ENCODE results near the gene MOCOS. TPM values are rescaled to one million over a fixed set of nuclear protein-coding genes. Genes with fewer than 3 reads are reported as not detected.

MOCOS gene
- total RNA-seq, 1 donor: 13.1 TPM

DNA sequence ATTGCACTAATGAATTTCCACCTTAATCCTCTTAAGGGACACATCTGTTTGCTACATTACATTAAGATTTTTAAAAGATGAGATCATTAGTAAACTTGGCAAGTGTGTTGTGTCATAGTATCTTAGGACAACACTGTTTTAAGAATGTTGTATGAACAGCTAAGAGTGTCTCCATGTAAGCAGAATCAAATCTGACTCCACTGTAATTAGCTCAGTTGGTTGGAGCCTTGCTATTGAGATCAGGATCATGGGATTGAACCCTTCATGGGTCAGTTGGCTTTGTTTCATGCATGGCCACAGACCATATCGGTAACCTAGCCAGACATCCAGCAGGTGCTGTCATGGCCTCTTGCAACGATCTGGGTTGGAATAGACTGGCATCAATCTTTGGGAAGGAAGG is 115.4 kb downstream of the MOCOS start:
- TF ChIP-seq, protein P1, sequence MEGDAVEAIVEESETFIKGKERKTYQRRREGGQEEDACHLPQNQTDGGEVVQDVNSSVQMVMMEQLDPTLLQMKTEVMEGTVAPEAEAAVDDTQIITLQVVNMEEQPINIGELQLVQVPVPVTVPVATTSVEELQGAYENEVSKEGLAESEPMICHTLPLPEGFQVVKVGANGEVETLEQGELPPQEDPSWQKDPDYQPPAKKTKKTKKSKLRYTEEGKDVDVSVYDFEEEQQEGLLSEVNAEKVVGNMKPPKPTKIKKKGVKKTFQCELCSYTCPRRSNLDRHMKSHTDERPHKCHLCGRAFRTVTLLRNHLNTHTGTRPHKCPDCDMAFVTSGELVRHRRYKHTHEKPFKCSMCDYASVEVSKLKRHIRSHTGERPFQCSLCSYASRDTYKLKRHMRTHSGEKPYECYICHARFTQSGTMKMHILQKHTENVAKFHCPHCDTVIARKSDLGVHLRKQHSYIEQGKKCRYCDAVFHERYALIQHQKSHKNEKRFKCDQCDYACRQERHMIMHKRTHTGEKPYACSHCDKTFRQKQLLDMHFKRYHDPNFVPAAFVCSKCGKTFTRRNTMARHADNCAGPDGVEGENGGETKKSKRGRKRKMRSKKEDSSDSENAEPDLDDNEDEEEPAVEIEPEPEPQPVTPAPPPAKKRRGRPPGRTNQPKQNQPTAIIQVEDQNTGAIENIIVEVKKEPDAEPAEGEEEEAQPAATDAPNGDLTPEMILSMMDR (IDR thresholded peaks at IDR 0.05; ENCODE audit: insufficient read depth, low read length): no peak
- H3K4me3 ChIP-seq (ENCODE audit: low read depth, low read length): no peak overlapping the region
- DNase-seq (ENCODE audit: low read depth): no peak

DNA sequence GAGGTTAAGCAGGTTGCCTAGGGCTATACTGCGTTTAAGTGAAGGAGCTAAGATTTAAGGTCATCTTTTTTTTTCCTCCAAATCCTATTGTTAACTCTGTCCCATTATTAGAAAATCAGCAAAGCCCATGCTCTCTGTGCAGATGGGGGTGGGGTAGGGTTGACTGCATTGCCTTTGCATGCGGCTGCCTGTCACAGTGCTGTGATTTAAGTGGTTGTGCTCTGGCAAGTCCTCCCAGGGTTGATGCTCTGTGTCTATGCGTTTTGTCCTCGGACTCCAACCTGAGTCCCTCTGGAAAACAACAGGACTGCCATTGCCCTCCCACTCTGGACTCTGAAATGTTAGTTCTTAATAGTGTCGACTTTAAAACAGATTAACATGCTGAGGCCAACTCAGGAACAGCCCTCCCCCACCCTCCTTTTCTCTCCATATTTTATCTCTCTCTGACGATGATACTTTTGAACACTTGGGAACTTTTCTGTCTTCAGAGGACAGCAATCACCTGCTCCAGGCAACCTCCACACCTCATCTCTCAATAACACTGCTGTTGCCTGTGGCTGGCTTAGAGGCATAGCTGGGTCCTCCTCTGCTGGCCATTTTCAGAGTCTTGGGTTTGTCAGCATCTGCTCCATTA is 116.0 kb downstream of the MOCOS start:
- no peak overlapping the region for H3K4me3 ChIP-seq (ENCODE audit: low read depth, low read length)
- TF ChIP-seq, protein P1 (IDR thresholded peaks at IDR 0.05; ENCODE audit: insufficient read depth, low read length): no peak
- no peak for DNase-seq (ENCODE audit: low read depth)

DNA sequence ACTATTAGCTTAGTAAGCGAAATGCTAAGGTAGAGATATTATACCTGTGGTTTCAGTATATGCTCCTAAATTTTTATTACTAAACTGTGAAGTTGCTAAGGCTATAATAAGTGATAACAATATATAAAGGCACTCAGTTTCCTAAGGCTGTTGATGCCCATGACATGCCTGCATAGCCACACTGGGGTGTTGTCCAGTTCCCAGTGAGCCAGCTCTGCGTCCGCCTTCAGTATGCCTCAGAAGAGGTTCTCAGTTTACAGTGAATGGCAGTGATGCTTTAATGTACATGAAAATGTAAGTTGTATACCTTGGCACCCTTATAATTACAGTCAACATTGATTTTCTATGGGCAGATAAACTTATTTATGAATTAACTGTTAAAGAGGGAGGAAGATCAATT is 117.4 kb downstream of the MOCOS start:
- H3K4me3 ChIP-seq (ENCODE audit: low read depth, low read length): no peak overlapping the region
- TF ChIP-seq, protein P1 (IDR thresholded peaks at IDR 0.05; ENCODE audit: insufficient read depth, low read length): no peak
- no peak for DNase-seq (ENCODE audit: low read depth)

DNA sequence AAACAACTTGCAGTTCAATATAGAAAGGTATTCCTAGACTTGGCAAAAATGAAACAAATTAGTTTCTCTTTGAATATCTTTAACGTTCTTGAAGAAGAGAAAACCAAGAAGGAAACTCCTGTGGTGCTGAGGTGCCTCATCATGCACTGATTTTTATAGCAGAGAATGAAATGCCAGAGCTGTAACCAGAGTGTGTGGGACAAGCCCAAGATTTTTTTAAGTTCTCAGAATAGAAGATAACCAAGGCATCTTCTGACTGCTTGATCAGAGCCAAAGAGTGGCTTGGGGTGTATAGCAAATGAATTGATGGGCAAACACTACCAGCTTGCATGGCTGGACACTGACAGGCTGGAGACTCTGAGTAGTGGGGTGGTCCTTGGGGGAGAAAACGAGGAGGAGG is 118.1 kb downstream of the MOCOS start:
- no peak overlapping the region for H3K4me3 ChIP-seq (ENCODE audit: low read depth, low read length)
- no peak for DNase-seq (ENCODE audit: low read depth)
- TF ChIP-seq, protein P1 (IDR thresholded peaks at IDR 0.05; ENCODE audit: insufficient read depth, low read length): no peak

DNA sequence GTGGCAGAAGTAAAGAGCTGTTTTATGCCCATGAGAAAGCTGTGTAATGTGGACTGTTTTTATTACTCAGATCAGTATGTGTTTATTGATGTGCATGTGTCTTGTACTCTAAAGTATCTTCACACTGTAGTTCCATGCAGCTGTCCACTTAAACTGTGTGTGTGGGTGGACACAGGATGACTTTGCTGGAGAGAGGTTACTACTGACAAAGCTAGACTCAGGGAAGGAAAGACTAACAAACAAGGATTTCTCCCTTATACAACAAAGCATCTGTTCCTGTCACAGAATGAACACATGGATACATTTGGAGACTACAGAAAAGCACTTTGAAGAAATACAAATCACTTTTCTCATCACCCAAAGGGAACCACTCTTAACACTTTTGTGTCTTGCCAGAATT is 120.2 kb downstream of the MOCOS start:
- TF ChIP-seq, protein P1 (IDR thresholded peaks at IDR 0.05; ENCODE audit: insufficient read depth, low read length): no peak
- DNase-seq (ENCODE audit: low read depth): no peak
- H3K4me3 ChIP-seq (ENCODE audit: low read depth, low read length): no peak overlapping the region

GRCh38 chr18:36308711-36309435 is 121.6 kb downstream of the MOCOS start:
- TF ChIP-seq, protein P1 (IDR thresholded peaks at IDR 0.05; ENCODE audit: insufficient read depth, low read length): no peak
- H3K4me3 ChIP-seq (ENCODE audit: low read depth, low read length): no peak overlapping the region
- DNase-seq (ENCODE audit: low read depth): no peak

Measured in fibroblast of the aortic adventitia (primary cell).